HG03439 (cell line): ENCODE measurements around the gene FN3K.

Experiments used
- ATAC-seq: cut with Tn5 transposase; IDR thresholded peaks from one replicate; pipeline ENCODE4 v1.9.1; 2021; ENCODE audit warnings: mild to moderate bottlenecking, moderate library complexity; ENCODE audit not compliant: unreplicated experiment

Gene FN3K

GRCh38 chr17:82734987-82735866 is at the start of gene FN3K:
Gene FN3K (plus strand): TSS chr17:82735615. CDS start chr17:82735637, 22 bp downstream.
- ATAC-seq: no peak

GRCh38 chr17:82686366-82687324 is 48.8 kb upstream of the FN3K start:
- no peak for ATAC-seq

GRCh38 chr17:82687375-82687861 is 48.0 kb upstream of the FN3K start:
- ATAC-seq: no peak

GRCh38 chr17:82687871-82688270 is 47.5 kb upstream of the FN3K start:
- ATAC-seq: no peak

GRCh38 chr17:82689077-82689476 is 46.3 kb upstream of the FN3K start:
- no peak for ATAC-seq

GRCh38 chr17:82690786-82691489 is 44.5 kb upstream of the FN3K start:
- no peak for ATAC-seq

GRCh38 chr17:82691714-82692113 is 43.7 kb upstream of the FN3K start:
- ATAC-seq: no peak

- no peak for ATAC-seq
Measured at GRCh38 chr17:82692268-82692667, 43.1 kb upstream of the FN3K start.

GRCh38 chr17:82693168-82693867 is 42.1 kb upstream of the FN3K start:
- no peak for ATAC-seq

GRCh38 chr17:82694647-82695046 is 40.8 kb upstream of the FN3K start:
- ATAC-seq: no peak

- ATAC-seq: no peak
Measured at GRCh38 chr17:82696259-82696658, 39.2 kb upstream of the FN3K start.

- no peak for ATAC-seq
Measured at GRCh38 chr17:82696916-82697807, 38.3 kb upstream of the FN3K start.

- ATAC-seq: no peak
Measured at GRCh38 chr17:82697808-82698064, 37.7 kb upstream of the FN3K start.

GRCh38 chr17:82698065-82698973 is 37.1 kb upstream of the FN3K start, which contains the start of gene RAB40B:
Gene RAB40B (minus strand): TSS chr17:82698698. CDS start chr17:82698596, 102 bp downstream.
- peak; percentile 93 for ATAC-seq

GRCh38 chr17:82698974-82699442 is 36.4 kb upstream of the FN3K start:
- ATAC-seq: peak; percentile 18

- no peak for ATAC-seq
Measured at GRCh38 chr17:82699551-82699950, 35.9 kb upstream of the FN3K start.

- ATAC-seq: no peak
Measured at GRCh38 chr17:82702231-82702927, 33.0 kb upstream of the FN3K start.
